HepG2 (cell line): ENCODE data around the gene ARHGEF3. TPM values are rescaled to one million over a fixed set of nuclear protein-coding genes. Genes with fewer than 3 reads are reported as not detected.

Source experiments
- CHD2 ChIP-seq: IDR thresholded peaks from 2 replicates; pipeline ENCODE4 v1.6.1; 2011; ENCODE audit warnings: low read depth, low read length, improper control_type of control experiment
- FOXK1 ChIP-seq: sonication (generic); formaldehyde crosslinking; IDR thresholded peaks from 2 replicates; pipeline ENCODE4 v1.4.0; 2020; ENCODE audit warnings: low read depth, missing genetic modification reagents, borderline replicate concordance
- HDAC1 ChIP-seq: sonication (generic); formaldehyde crosslinking; IDR thresholded peaks from 2 replicates; pipeline ENCODE4 v1.5.1; 2020; ENCODE audit warnings: mild to moderate bottlenecking, missing genetic modification reagents
- HIC2 ChIP-seq: sonication (generic); formaldehyde crosslinking; IDR thresholded peaks from 2 replicates; pipeline ENCODE4 v1.9.0; 2022; ENCODE audit warnings: low read depth, missing genetic modification reagents
- IKZF4 ChIP-seq: sonication (generic); formaldehyde crosslinking; IDR thresholded peaks from 2 replicates; pipeline ENCODE4 v1.5.1; 2020; ENCODE audit warnings: borderline replicate concordance, mild to moderate bottlenecking, low read depth, missing genetic modification reagents; ENCODE audit errors: not compliant biosample characterization
- NFYC ChIP-seq: IDR thresholded peaks from 2 replicates; pipeline ENCODE4 v1.6.1; 2016; ENCODE audit warnings: missing genetic modification reagents, missing compliant biosample characterization
- RBM22 ChIP-seq: fragments of 200-400 bp; formaldehyde crosslinking; optimal IDR thresholded peaks from 2 replicates; pipeline ENCODE3; 2017; ENCODE audit warnings: mild to moderate bottlenecking, low read length, moderate library complexity
- TCF7L2 ChIP-seq: IDR thresholded peaks from 2 replicates; pipeline ENCODE4 v1.6.1; 2011; ENCODE audit warnings: mild to moderate bottlenecking, low read depth, low read length, moderate library complexity
- ZFYVE20 ChIP-seq: sonication (generic); formaldehyde crosslinking; IDR thresholded peaks from 2 replicates; pipeline ENCODE4 v1.8.0; 2023; ENCODE audit warnings: low read depth, mild to moderate bottlenecking, moderate library complexity, missing genetic modification reagents, borderline replicate concordance
- ZGPAT ChIP-seq: IDR thresholded peaks from 2 replicates; pipeline ENCODE4 v1.6.1; 2016; ENCODE audit warnings: mild to moderate bottlenecking
- ZNF34 ChIP-seq: sonication (generic); formaldehyde crosslinking; IDR thresholded peaks from 2 replicates; pipeline ENCODE4 v1.4.0; 2020; ENCODE audit warnings: mild to moderate bottlenecking, missing genetic modification reagents, borderline replicate concordance
- ZNF615 ChIP-seq: sonication (generic); formaldehyde crosslinking; IDR thresholded peaks from 2 replicates; pipeline ENCODE4 v1.5.0; 2020; ENCODE audit warnings: mild to moderate bottlenecking, missing genetic modification reagents, borderline replicate concordance
- polyA plus RNA-seq, 8 experiments: library from polyadenylated mRNA; depleted of rRNA in 3 of 8; stranded (reverse) in 7 of 8; unstranded in 1 of 8; fragments of >200 nt; fragmentation: Illumina TruSeq in 4 of 8; extraction: Trizol in 4 of 8; gene quantifications; 2 replicates each; pipeline versions ENCODE4 v1.2.1 to v1.2.3, GENCODE V29; 2011 to 2016; ENCODE audit warnings: low read depth in 4 of 8, missing spikeins in 1 of 8, mixed read lengths in 1 of 8; ENCODE audit not compliant: insufficient read depth in 1 of 8
- total RNA-seq, 5 experiments: library from RNA; depleted of rRNA; stranded (reverse); fragments of >200 nt; fragmentation: Illumina TruSeq; extraction: Trizol; gene quantifications; 2 replicates each; pipeline ENCODE4 v1.2.3, GENCODE V29; 2016; ENCODE audit warnings: low read depth in 1 of 5
- TF ChIP-seq, protein P1 (sequence below): sonication (generic); formaldehyde crosslinking; IDR thresholded peaks from 2 replicates; pipeline ENCODE4 v1.4.0; 2020; ENCODE audit warnings: missing genetic modification reagents, borderline replicate concordance
- TF ChIP-seq, protein P2 (sequence below): sonication (generic); formaldehyde crosslinking; IDR thresholded peaks from 2 replicates; pipeline ENCODE4 v1.5.0; 2020; ENCODE audit warnings: missing genetic modification reagents
- TF ChIP-seq, protein P3 (sequence below): fragments of 450-650 bp; IDR thresholded peaks from 2 replicates; pipeline ENCODE4 v1.6.1; 2017; ENCODE audit warnings: mild to moderate bottlenecking

Gene ARHGEF3
- total and polyA plus RNA-seq, 2 of the 13 experiments (the other 11 are each of a cell fraction or from before 2014, with no cell fraction given), result 14.8 to 23.1 TPM

- TF ChIP-seq, protein P1, sequence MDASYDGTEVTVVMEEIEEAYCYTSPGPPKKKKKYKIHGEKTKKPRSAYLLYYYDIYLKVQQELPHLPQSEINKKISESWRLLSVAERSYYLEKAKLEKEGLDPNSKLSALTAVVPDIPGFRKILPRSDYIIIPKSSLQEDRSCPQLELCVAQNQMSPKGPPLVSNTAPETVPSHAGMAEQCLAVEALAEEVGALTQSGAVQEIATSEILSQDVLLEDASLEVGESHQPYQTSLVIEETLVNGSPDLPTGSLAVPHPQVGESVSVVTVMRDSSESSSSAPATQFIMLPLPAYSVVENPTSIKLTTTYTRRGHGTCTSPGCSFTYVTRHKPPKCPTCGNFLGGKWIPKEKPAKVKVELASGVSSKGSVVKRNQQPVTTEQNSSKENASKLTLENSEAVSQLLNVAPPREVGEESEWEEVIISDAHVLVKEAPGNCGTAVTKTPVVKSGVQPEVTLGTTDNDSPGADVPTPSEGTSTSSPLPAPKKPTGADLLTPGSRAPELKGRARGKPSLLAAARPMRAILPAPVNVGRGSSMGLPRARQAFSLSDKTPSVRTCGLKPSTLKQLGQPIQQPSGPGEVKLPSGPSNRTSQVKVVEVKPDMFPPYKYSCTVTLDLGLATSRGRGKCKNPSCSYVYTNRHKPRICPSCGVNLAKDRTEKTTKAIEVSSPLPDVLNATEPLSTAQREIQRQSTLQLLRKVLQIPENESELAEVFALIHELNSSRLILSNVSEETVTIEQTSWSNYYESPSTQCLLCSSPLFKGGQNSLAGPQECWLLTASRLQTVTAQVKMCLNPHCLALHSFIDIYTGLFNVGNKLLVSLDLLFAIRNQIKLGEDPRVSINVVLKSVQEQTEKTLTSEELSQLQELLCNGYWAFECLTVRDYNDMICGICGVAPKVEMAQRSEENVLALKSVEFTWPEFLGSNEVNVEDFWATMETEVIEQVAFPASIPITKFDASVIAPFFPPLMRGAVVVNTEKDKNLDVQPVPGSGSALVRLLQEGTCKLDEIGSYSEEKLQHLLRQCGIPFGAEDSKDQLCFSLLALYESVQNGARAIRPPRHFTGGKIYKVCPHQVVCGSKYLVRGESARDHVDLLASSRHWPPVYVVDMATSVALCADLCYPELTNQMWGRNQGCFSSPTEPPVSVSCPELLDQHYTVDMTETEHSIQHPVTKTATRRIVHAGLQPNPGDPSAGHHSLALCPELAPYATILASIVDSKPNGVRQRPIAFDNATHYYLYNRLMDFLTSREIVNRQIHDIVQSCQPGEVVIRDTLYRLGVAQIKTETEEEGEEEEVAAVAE (CRISPR knock-in tag), result no peak; the same call in 1 of the 2 replicates
- TF ChIP-seq HIC2 (CRISPR knock-in tag), result no peak
- peak; percentile 80 for TF ChIP-seq NFYC (CRISPR knock-in tag)
- TF ChIP-seq, protein P2, sequence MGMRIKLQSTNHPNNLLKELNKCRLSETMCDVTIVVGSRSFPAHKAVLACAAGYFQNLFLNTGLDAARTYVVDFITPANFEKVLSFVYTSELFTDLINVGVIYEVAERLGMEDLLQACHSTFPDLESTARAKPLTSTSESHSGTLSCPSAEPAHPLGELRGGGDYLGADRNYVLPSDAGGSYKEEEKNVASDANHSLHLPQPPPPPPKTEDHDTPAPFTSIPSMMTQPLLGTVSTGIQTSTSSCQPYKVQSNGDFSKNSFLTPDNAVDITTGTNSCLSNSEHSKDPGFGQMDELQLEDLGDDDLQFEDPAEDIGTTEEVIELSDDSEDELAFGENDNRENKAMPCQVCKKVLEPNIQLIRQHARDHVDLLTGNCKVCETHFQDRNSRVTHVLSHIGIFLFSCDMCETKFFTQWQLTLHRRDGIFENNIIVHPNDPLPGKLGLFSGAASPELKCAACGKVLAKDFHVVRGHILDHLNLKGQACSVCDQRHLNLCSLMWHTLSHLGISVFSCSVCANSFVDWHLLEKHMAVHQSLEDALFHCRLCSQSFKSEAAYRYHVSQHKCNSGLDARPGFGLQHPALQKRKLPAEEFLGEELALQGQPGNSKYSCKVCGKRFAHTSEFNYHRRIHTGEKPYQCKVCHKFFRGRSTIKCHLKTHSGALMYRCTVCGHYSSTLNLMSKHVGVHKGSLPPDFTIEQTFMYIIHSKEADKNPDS (CRISPR knock-in tag), result 0 out of 2 replicates have a peak, but pooled peaks have one; percentile 48
- 0 out of 2 replicates have a peak, but pooled peaks have one; percentile 47 for TF ChIP-seq ZFYVE20
- TF ChIP-seq, protein P3, sequence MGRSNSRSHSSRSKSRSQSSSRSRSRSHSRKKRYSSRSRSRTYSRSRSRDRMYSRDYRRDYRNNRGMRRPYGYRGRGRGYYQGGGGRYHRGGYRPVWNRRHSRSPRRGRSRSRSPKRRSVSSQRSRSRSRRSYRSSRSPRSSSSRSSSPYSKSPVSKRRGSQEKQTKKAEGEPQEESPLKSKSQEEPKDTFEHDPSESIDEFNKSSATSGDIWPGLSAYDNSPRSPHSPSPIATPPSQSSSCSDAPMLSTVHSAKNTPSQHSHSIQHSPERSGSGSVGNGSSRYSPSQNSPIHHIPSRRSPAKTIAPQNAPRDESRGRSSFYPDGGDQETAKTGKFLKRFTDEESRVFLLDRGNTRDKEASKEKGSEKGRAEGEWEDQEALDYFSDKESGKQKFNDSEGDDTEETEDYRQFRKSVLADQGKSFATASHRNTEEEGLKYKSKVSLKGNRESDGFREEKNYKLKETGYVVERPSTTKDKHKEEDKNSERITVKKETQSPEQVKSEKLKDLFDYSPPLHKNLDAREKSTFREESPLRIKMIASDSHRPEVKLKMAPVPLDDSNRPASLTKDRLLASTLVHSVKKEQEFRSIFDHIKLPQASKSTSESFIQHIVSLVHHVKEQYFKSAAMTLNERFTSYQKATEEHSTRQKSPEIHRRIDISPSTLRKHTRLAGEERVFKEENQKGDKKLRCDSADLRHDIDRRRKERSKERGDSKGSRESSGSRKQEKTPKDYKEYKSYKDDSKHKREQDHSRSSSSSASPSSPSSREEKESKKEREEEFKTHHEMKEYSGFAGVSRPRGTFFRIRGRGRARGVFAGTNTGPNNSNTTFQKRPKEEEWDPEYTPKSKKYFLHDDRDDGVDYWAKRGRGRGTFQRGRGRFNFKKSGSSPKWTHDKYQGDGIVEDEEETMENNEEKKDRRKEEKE, result no peak
- no peak for TF ChIP-seq ZNF34
- peak; percentile 83 for TF ChIP-seq ZGPAT (CRISPR knock-in tag)
- peak; percentile 38; the same call in 1 of the 2 replicates for TF ChIP-seq CHD2
- peak; percentile 50; the same call in 1 of the 2 replicates for TF ChIP-seq FOXK1 (CRISPR knock-in tag)
- no peak for TF ChIP-seq ZNF615 (CRISPR knock-in tag)
- TF ChIP-seq TCF7L2, result no peak
- peak; percentile 32; the same call in 1 of the 2 replicates for TF ChIP-seq HDAC1 (CRISPR knock-in tag)
- peak; percentile 86 for TF ChIP-seq IKZF4 (CRISPR knock-in tag)
- no peak for TF ChIP-seq RBM22
Observed at GRCh38 chr3:56683122-56683817, 118.5 kb downstream of the ARHGEF3 start, which contains the start of gene TASOR (continued).
